HFFc6 (cell line): ENCODE data around the gene ITPRIPL1. TPM values are rescaled to one million over a fixed set of nuclear protein-coding genes. Genes with fewer than 3 reads are reported as not detected.

Experiments used
- DNase-seq: peaks from one replicate; pipeline ENCODE4 v3.0.0-alpha.2; 2018
- H3K27ac Mint-ChIP-seq: 2 replicates; pipeline ENCODE4 v1.8.0; 2020; ENCODE audit warnings: mild to moderate bottlenecking, mixed read lengths
- H3K27me3 Mint-ChIP-seq: 2 replicates; pipeline ENCODE4 v1.8.0; 2021; ENCODE audit warnings: mild to moderate bottlenecking, moderate library complexity, mixed read lengths; ENCODE audit not compliant: insufficient read depth
- H3K36me3 Mint-ChIP-seq: 2 replicates; pipeline ENCODE4 v1.8.0; 2021; ENCODE audit warnings: low read depth, mixed read lengths
- H3K4me1 Mint-ChIP-seq: 2 replicates; pipeline ENCODE4 v1.8.0; 2020; ENCODE audit warnings: low read depth, mixed read lengths
- H3K4me3 Mint-ChIP-seq: 2 replicates; pipeline ENCODE4 v1.8.0; 2020; ENCODE audit warnings: mild to moderate bottlenecking, moderate library complexity, mixed read lengths
- H3K9me3 Mint-ChIP-seq: 2 replicates; pipeline ENCODE4 v1.8.0; 2020; ENCODE audit warnings: mild to moderate bottlenecking, mixed read lengths
- total RNA-seq, 6 experiments: library from RNA; stranded (reverse); fragmentation: NEBNext Ultra II Directional; extraction: Animal tissue kit (Norgen Biotek cat#: 25700); gene quantifications; 2 replicates in 1 of 6; 3 replicates in 5 of 6; pipeline ENCODE4 v1.2.3, GENCODE V29; 2021
- TF ChIP-seq, protein P1 (sequence below): fragments of 200-600 bp; sonication (generic); IDR thresholded peaks from 2 replicates; pipeline ENCODE4 v1.5.0; 2021; ENCODE audit warnings: antibody characterized with exemption, mild to moderate bottlenecking

The ITPRIPL1 gene
- total RNA-seq, 6 experiments from 2014 or later, result 0.55 to 1.2 (median 0.94) TPM

GRCh38 chr2:96336873-96337272 lies 11.8 kb downstream of the ITPRIPL1 start:
- no peak for DNase-seq
- peaks cover 23% of the 10 kb centered on the region for H3K36me3 Mint-ChIP-seq
- peak overlapping the region; percentile 89 for H3K4me3 Mint-ChIP-seq
- H3K4me1 Mint-ChIP-seq, result peaks cover 68% of the 10 kb centered on the region
- H3K9me3 Mint-ChIP-seq, result no peaks in the 10 kb centered on the region
- H3K27ac Mint-ChIP-seq, result peak overlapping the region; percentile 95
- H3K27me3 Mint-ChIP-seq, result peaks cover 2% of the 10 kb centered on the region
- TF ChIP-seq, protein P1, sequence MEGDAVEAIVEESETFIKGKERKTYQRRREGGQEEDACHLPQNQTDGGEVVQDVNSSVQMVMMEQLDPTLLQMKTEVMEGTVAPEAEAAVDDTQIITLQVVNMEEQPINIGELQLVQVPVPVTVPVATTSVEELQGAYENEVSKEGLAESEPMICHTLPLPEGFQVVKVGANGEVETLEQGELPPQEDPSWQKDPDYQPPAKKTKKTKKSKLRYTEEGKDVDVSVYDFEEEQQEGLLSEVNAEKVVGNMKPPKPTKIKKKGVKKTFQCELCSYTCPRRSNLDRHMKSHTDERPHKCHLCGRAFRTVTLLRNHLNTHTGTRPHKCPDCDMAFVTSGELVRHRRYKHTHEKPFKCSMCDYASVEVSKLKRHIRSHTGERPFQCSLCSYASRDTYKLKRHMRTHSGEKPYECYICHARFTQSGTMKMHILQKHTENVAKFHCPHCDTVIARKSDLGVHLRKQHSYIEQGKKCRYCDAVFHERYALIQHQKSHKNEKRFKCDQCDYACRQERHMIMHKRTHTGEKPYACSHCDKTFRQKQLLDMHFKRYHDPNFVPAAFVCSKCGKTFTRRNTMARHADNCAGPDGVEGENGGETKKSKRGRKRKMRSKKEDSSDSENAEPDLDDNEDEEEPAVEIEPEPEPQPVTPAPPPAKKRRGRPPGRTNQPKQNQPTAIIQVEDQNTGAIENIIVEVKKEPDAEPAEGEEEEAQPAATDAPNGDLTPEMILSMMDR, result no peak

GRCh38 chr2:96340493-96341414 lies 15.6 kb downstream of the ITPRIPL1 start:
- TF ChIP-seq, protein P1, result no peak
- Mint-ChIP-seq H3K27me3 (peaks cover 1% of the 10 kb centered on the region), H3K36me3 (peaks cover 26% of the 10 kb centered on the region; the same call in 1 of the 2 replicates), H3K4me1 (peaks cover 64% of the 10 kb centered on the region), H3K27ac (peak overlapping the region; percentile 65), H3K4me3 (no peak overlapping the region; the same call in none of the 2 replicates), H3K9me3 (no peaks in the 10 kb centered on the region)
- DNase-seq, result peak; percentile 44

DNA sequence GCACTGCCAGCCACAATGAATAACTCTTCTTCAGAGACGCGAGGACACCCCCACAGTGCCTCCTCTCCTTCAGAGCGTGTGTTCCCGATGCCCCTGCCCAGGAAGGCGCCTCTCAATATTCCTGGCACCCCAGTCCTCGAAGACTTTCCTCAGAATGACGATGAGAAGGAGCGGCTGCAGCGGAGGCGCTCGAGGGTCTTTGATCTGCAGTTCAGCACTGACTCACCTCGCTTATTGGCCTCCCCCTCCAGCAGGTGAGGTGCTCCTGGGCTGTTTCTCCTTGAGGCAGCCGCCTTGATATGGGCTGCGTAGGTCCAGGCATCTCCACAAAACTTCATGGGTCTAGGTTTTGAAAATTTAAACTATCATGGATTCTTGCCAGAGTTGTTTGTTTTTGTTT lies 16.5 kb downstream of the ITPRIPL1 start:
- TF ChIP-seq, protein P1, result no peak
- peak overlapping the region; percentile 65 for H3K27ac Mint-ChIP-seq
- peaks cover 1% of the 10 kb centered on the region for H3K27me3 Mint-ChIP-seq
- no peak for DNase-seq
- peaks cover 57% of the 10 kb centered on the region for H3K4me1 Mint-ChIP-seq
- H3K36me3 Mint-ChIP-seq, result peaks cover 35% of the 10 kb centered on the region; the same call in 1 of the 2 replicates
- H3K9me3 Mint-ChIP-seq, result no peaks in the 10 kb centered on the region
- no peak overlapping the region; the same call in 1 of the 2 replicates for H3K4me3 Mint-ChIP-seq

GRCh38 chr2:96342085-96342484 lies 17.0 kb downstream of the ITPRIPL1 start:
- peaks cover 1% of the 10 kb centered on the region for H3K27me3 Mint-ChIP-seq
- peak; percentile 86 for DNase-seq
- TF ChIP-seq, protein P1, result no peak
- H3K4me3 Mint-ChIP-seq, result peak overlapping the region; percentile 9; the same call in 1 of the 2 replicates
- peaks cover 37% of the 10 kb centered on the region; the same call in 1 of the 2 replicates for H3K36me3 Mint-ChIP-seq
- H3K4me1 Mint-ChIP-seq, result peaks cover 52% of the 10 kb centered on the region
- H3K9me3 Mint-ChIP-seq, result no peaks in the 10 kb centered on the region
- peak overlapping the region; percentile 51 for H3K27ac Mint-ChIP-seq

GRCh38 chr2:96344011-96344410 lies 18.9 kb downstream of the ITPRIPL1 start:
- peaks cover 31% of the 10 kb centered on the region; the same call in 1 of the 2 replicates for H3K36me3 Mint-ChIP-seq
- TF ChIP-seq, protein P1, result no peak
- H3K4me1 Mint-ChIP-seq, result peaks cover 42% of the 10 kb centered on the region
- no peak for DNase-seq
- no peak overlapping the region for H3K27ac Mint-ChIP-seq
- no peak overlapping the region for H3K4me3 Mint-ChIP-seq
- H3K9me3 Mint-ChIP-seq, result no peaks in the 10 kb centered on the region
- H3K27me3 Mint-ChIP-seq, result peaks cover 1% of the 10 kb centered on the region
